Rectal smooth muscle tissue (tissue), 1 donor: ENCODE data around the gene CCNYL1.

Source experiments
- H3K27ac ChIP-seq: one replicate; pipeline ENCODE4 v1.7.0; 2013; ENCODE audit warnings: low read depth, low read length, inconsistent platforms
- H3K27me3 ChIP-seq: one replicate; pipeline ENCODE4 v1.7.0; 2013; ENCODE audit warnings: low read length; ENCODE audit not compliant: control insufficient read depth, insufficient read depth
- H3K36me3 ChIP-seq: one replicate; pipeline ENCODE4 v1.7.0; 2013; ENCODE audit warnings: low read length; ENCODE audit not compliant: control insufficient read depth, insufficient read depth
- H3K4me1 ChIP-seq: one replicate; pipeline ENCODE4 v1.7.0; 2013; ENCODE audit warnings: low read length; ENCODE audit not compliant: control insufficient read depth, insufficient read depth
- H3K4me3 ChIP-seq: one replicate; pipeline ENCODE4 v1.7.0; 2013; ENCODE audit warnings: low read length
- H3K9ac ChIP-seq: one replicate; pipeline ENCODE4 v1.7.0; 2013; ENCODE audit warnings: low read length

CCNYL1 gene

DNA sequence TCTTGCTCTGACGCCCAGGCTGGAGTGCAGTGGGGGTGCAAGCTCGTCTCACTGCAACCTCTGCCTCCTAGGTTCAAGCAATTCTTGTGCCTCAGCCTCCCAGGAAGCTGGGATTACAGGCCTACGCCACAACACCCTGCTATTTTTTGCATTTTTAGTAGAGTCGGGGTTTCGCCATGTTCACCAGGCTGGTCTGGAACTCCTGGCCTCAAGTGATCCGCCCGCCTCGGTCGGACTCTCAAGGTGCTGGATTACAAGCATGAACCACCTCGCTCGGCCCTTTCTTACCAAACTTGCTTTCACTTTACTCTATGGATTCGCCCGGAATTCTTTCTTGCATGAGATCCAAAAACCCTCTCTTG is 61.4 kb downstream of the CCNYL1 start:
- no peaks in the 10 kb centered on the region for H3K27me3 ChIP-seq
- H3K4me1 ChIP-seq = peaks cover 2% of the 10 kb centered on the region
- no peak overlapping the region for H3K4me3 ChIP-seq
- H3K9ac ChIP-seq = no peak overlapping the region
- no peak overlapping the region for H3K27ac ChIP-seq
- peaks cover 1% of the 10 kb centered on the region for H3K36me3 ChIP-seq

GRCh38 chr2:207775473-207775872 is 64.0 kb downstream of the CCNYL1 start:
- no peak overlapping the region for H3K27ac ChIP-seq

GRCh38 chr2:207777124-207777523 is 65.7 kb downstream of the CCNYL1 start:
- H3K36me3 ChIP-seq = no peaks in the 10 kb centered on the region
- H3K27ac ChIP-seq = no peak overlapping the region
- no peak overlapping the region for H3K9ac ChIP-seq
- no peak overlapping the region for H3K4me3 ChIP-seq
- H3K4me1 ChIP-seq = no peaks in the 10 kb centered on the region
- no peaks in the 10 kb centered on the region for H3K27me3 ChIP-seq

More at GRCh38 chr2:207775473-207775872, 64.0 kb downstream of the CCNYL1 start:
- no peak overlapping the region for H3K9ac ChIP-seq
- no peak overlapping the region for H3K4me3 ChIP-seq
- H3K36me3 ChIP-seq = no peaks in the 10 kb centered on the region
- no peaks in the 10 kb centered on the region for H3K27me3 ChIP-seq
- H3K4me1 ChIP-seq = no peaks in the 10 kb centered on the region

DNA sequence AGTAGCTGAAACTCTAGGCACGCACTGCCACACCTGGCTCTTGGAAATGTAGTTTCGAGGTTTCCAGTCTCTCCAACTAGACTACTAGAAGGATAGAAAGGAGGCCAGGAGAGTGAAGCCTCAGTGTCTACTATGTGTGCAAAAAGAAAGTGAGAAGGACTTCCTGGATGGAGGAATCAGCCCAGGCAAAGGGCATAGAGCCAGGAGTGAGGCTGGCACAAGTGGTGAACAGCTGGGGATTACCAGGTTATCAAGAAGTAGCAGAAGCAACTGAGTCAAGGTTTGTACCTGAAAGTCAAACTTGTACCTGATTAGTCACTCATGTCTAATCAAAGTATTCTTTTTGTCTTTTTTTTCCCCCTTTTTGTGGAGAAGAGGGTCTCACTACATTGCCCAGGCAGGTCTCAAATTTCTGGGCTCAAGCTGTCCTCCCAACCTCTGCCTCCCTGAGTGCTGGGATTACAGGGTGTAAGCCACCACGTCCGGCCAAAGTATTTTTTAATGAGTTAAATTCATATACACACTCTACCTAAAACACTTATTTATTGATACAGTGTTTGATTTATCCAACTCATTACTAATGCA is 67.0 kb downstream of the CCNYL1 start:
- H3K36me3 ChIP-seq = no peaks in the 10 kb centered on the region
- H3K9ac ChIP-seq = no peak overlapping the region
- no peak overlapping the region for H3K4me3 ChIP-seq
- no peak overlapping the region for H3K27ac ChIP-seq
- no peaks in the 10 kb centered on the region for H3K27me3 ChIP-seq
- no peaks in the 10 kb centered on the region for H3K4me1 ChIP-seq

GRCh38 chr2:207779523-207779922 is 68.1 kb downstream of the CCNYL1 start:
- Histone ChIP-seq H3K4me1 (no peaks in the 10 kb centered on the region), H3K36me3 (no peaks in the 10 kb centered on the region), H3K27me3 (no peaks in the 10 kb centered on the region), H3K4me3 (no peak overlapping the region), H3K9ac (no peak overlapping the region), H3K27ac (no peak overlapping the region)

GRCh38 chr2:207782238-207783030 is 71.0 kb downstream of the CCNYL1 start:
- Histone ChIP-seq H3K27ac (no peak overlapping the region), H3K9ac (no peak overlapping the region), H3K4me1 (no peaks in the 10 kb centered on the region), H3K36me3 (no peaks in the 10 kb centered on the region), H3K4me3 (no peak overlapping the region), H3K27me3 (no peaks in the 10 kb centered on the region)

- no peak overlapping the region for H3K4me3 ChIP-seq
- H3K36me3 ChIP-seq = no peaks in the 10 kb centered on the region
- no peaks in the 10 kb centered on the region for H3K4me1 ChIP-seq
- no peak overlapping the region for H3K27ac ChIP-seq
- no peaks in the 10 kb centered on the region for H3K27me3 ChIP-seq
- H3K9ac ChIP-seq = no peak overlapping the region
Observed at GRCh38 chr2:207783514-207783913, 72.1 kb downstream of the CCNYL1 start.

DNA sequence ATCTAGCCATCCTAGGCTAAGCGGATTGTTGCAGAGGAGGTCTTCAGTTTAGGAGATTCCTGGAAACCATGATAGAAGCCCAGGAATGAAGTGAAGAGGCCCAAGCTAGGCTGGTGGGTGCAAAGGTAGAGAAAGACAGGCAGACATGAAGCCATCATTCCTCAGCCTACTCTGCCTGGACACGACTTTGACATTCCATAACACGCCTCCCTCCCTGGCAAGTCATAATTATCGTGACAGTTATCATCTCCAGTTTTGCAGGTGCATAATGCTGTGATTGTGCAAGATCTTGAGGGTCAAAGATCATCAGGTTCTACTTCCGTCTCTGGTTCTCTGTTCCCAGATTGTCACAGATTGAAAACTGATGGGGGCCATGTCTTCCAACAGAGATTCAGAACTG is 73.5 kb downstream of the CCNYL1 start:
- H3K4me3 ChIP-seq = no peak overlapping the region
- H3K27me3 ChIP-seq = no peaks in the 10 kb centered on the region
- no peaks in the 10 kb centered on the region for H3K4me1 ChIP-seq
- no peak overlapping the region for H3K27ac ChIP-seq
- no peaks in the 10 kb centered on the region for H3K36me3 ChIP-seq
- no peak overlapping the region for H3K9ac ChIP-seq

DNA sequence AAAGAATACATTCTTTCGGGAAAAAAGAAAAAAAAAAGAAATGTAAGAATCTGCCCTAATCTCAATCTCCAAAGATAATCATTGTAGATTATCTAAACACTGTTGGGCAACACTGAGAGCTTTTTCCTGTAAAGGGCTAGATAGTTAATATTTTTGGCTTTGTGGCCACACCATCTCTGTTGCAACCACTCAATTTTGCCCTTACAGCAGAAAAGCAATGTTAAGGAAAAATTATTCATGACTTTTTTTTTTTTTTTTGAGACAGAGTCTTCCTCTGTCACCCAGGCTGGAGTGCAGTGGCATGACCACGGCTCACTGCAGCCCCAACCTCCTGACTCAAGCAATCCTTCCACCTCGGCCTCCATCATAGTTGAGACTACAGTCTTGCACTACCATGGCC is 75.6 kb downstream of the CCNYL1 start:
- H3K27ac ChIP-seq = no peak overlapping the region

GRCh38 chr2:207787800-207788199 is 76.4 kb downstream of the CCNYL1 start:
- Histone ChIP-seq H3K27ac (no peak overlapping the region), H3K4me1 (no peaks in the 10 kb centered on the region), H3K27me3 (no peaks in the 10 kb centered on the region), H3K36me3 (no peaks in the 10 kb centered on the region), H3K4me3 (no peak overlapping the region), H3K9ac (no peak overlapping the region)

More for the DNA sequence above, 75.6 kb downstream of the CCNYL1 start:
- no peak overlapping the region for H3K4me3 ChIP-seq
- H3K36me3 ChIP-seq = no peaks in the 10 kb centered on the region
- H3K9ac ChIP-seq = no peak overlapping the region
- H3K4me1 ChIP-seq = no peaks in the 10 kb centered on the region
- H3K27me3 ChIP-seq = no peaks in the 10 kb centered on the region

DNA sequence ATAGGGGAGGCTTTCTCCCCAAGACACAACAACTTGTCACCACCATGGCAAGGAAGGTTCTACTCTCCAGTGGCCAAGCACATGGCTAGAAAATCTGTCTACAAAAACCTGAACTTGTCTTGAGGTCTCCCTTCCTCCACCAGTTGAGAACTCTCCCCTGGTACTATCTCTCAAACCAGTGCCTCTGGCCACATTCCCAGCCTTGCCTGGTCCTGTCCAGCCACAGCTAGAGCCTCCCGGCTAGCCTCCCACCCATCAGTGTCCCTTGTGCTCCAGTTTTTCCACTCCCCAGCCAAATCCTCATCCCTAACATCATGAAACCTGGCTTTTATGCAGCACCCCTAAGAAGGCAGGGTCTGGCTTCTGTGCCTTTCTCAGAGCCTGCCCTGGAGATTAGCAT is 79.5 kb downstream of the CCNYL1 start:
- no peak overlapping the region for H3K9ac ChIP-seq
- no peak overlapping the region for H3K27ac ChIP-seq
- H3K36me3 ChIP-seq = no peaks in the 10 kb centered on the region
- no peak overlapping the region for H3K4me3 ChIP-seq
- no peaks in the 10 kb centered on the region for H3K27me3 ChIP-seq
- H3K4me1 ChIP-seq = no peaks in the 10 kb centered on the region

DNA sequence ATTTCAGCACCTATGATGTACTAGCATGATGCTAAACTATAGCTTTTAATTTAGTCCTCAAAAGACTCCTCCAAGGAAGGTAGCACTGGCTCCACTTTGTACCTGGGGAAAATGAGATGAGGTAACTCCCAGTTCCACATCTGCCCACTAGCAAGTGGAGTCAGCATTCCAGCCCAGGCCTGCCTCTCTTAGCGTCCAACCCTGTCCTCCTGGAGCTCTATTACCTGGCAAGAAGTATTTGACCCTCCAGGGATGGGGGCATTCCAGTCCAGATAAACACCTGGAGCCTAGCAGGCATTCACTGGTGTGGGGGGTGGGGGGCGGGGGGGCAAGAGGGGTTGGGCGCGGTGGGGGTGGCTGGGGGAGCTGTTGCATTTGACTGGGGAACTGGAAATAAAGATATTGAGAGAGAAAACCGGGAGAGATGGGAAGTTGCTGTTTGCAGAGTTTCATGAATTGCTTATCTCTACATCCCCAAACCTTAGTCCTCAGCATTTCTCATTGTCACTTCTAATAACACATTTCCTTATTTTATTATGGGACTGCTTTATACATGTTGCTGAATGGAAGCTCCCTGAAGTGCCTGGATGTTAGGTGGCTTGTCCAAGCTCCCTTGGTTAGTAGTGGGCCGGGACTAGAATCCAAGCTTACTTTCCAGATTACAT is 80.3 kb downstream of the CCNYL1 start:
- no peak overlapping the region for H3K9ac ChIP-seq
- no peak overlapping the region for H3K27ac ChIP-seq
- peaks cover 4% of the 10 kb centered on the region for H3K4me1 ChIP-seq
- H3K27me3 ChIP-seq = no peaks in the 10 kb centered on the region
- H3K36me3 ChIP-seq = no peaks in the 10 kb centered on the region
- no peak overlapping the region for H3K4me3 ChIP-seq
